ENCODE measurements around the gene CDC14A. TPM values are rescaled to one million over a fixed set of nuclear protein-coding genes. Genes with fewer than 3 reads are reported as not detected.
A peak's percentile ranks its signal among the peaks of the same experiment; 100 is the strongest.

The CDC14A gene
- total and polyA plus RNA-seq, 2 donors (not counting 1 experiment from before 2014, with no cell fraction given), result 1.4 to 3.5 TPM

DNA sequence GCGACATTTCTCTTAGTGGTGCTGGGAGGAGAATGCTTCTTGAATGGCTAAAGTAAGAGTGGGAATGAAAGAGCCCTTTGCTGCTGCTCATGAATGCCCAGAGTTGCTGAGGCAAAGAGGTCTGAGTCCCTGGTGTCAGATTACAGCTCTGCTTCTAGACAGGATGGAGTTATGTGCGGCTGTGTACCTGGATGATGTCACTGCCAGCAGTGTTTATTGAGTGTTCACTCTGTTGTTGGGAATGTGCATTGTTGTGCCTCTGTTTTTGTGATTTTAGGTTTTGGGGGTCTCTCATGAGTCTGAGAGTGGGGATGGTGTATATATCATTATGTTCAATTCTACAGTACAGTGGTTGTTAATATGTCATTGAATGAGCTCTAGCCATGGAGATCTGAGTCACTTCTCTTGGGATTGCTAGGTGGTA lies 2.7 kb downstream of the CDC14A start:
- no peaks in the 10 kb centered on the region for H3K27me3 ChIP-seq (ENCODE audit: control insufficient read depth, insufficient read depth, low read length)
- H4K20me1 ChIP-seq (ENCODE audit: control insufficient read depth, extremely low read depth, insufficient read depth, low read length), result no peaks in the 10 kb centered on the region
- H3K4me3 ChIP-seq (replicated peaks in 1 of 4; ENCODE audit: control extremely low read depth in 1 of 4, insufficient read depth in 1 of 4, low read depth in 3 of 4, low read length in 4 of 4), result no peak overlapping the region
- TF ChIP-seq EZH2 (IDR thresholded peaks at IDR 0.05; ENCODE audit: low read length, missing control alignments), result no peak
- TF ChIP-seq, protein P1, sequence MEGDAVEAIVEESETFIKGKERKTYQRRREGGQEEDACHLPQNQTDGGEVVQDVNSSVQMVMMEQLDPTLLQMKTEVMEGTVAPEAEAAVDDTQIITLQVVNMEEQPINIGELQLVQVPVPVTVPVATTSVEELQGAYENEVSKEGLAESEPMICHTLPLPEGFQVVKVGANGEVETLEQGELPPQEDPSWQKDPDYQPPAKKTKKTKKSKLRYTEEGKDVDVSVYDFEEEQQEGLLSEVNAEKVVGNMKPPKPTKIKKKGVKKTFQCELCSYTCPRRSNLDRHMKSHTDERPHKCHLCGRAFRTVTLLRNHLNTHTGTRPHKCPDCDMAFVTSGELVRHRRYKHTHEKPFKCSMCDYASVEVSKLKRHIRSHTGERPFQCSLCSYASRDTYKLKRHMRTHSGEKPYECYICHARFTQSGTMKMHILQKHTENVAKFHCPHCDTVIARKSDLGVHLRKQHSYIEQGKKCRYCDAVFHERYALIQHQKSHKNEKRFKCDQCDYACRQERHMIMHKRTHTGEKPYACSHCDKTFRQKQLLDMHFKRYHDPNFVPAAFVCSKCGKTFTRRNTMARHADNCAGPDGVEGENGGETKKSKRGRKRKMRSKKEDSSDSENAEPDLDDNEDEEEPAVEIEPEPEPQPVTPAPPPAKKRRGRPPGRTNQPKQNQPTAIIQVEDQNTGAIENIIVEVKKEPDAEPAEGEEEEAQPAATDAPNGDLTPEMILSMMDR (conservative IDR thresholded peaks at IDR 0.05 in 1 of 2, IDR thresholded peaks at IDR 0.05 in 1 of 2; ENCODE audit: low read depth in 1 of 2, low read length in 2 of 2), result no peak
- no peaks in the 10 kb centered on the region for H3K9me3 ChIP-seq (ENCODE audit: control insufficient read depth, insufficient read depth, low read depth, low read length)
- H2AFZ ChIP-seq (ENCODE audit: low read length), result no peak overlapping the region
- H3K79me2 ChIP-seq (ENCODE audit: control insufficient read depth, insufficient read depth, low read length), result no peaks in the 10 kb centered on the region
- H3K4me2 ChIP-seq (ENCODE audit: extremely low read depth, insufficient read depth, low read length), result no peak overlapping the region
- no peak overlapping the region for H3K27ac ChIP-seq (ENCODE audit: insufficient read depth, low read length)
- peaks cover 5% of the 10 kb centered on the region for H3K4me1 ChIP-seq (ENCODE audit: control insufficient read depth, extremely low read depth, insufficient read depth, low read length)
- H3K9ac ChIP-seq (ENCODE audit: insufficient read depth, low read length), result no peak overlapping the region
- H3K36me3 ChIP-seq (ENCODE audit: control insufficient read depth, insufficient read depth, low read length), result no peaks in the 10 kb centered on the region
- DNase-seq (ENCODE audit: low read depth in 2 of 2), result peak; percentile 34 to 70

DNA sequence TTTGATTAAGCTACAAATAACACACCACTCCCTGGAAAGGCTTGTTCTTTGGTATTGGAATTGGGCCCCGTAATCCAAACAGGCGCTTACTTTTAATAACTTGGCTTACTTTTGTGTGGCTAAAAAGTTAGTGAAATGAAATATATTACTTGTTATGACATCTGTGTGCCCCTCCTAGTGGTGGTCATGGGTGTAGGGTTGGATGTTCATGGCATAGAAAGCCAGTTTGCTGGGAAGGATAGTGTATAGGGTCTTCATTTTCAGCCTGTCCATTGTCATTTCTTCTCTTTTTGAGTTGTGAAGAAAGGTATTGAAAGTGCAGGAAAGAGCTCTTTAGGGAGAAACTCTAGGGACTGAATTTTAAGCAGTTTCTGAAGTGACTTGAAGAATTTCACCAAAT lies 5.9 kb downstream of the CDC14A start:
- Histone ChIP-seq H3K27me3 (ENCODE audit: control insufficient read depth, insufficient read depth, low read length) (no peaks in the 10 kb centered on the region), H3K4me3 (replicated peaks in 1 of 4; ENCODE audit: control extremely low read depth in 1 of 4, insufficient read depth in 1 of 4, low read depth in 3 of 4, low read length in 4 of 4) (no peak overlapping the region), H3K9me3 (ENCODE audit: control insufficient read depth, insufficient read depth, low read depth, low read length) (no peaks in the 10 kb centered on the region), H3K9ac (ENCODE audit: insufficient read depth, low read length) (no peak overlapping the region), H3K4me2 (ENCODE audit: extremely low read depth, insufficient read depth, low read length) (no peak overlapping the region), H3K36me3 (ENCODE audit: control insufficient read depth, insufficient read depth, low read length) (no peaks in the 10 kb centered on the region), H4K20me1 (ENCODE audit: control insufficient read depth, extremely low read depth, insufficient read depth, low read length) (no peaks in the 10 kb centered on the region), H3K27ac (ENCODE audit: insufficient read depth, low read length) (no peak overlapping the region), H2AFZ (ENCODE audit: low read length) (no peak overlapping the region), H3K79me2 (ENCODE audit: control insufficient read depth, insufficient read depth, low read length) (no peaks in the 10 kb centered on the region), H3K4me1 (ENCODE audit: control insufficient read depth, extremely low read depth, insufficient read depth, low read length) (peaks cover 3% of the 10 kb centered on the region)
- TF ChIP-seq EZH2 (IDR thresholded peaks at IDR 0.05; ENCODE audit: low read length, missing control alignments), result no peak
- TF ChIP-seq, protein P1 (conservative IDR thresholded peaks at IDR 0.05 in 1 of 2, IDR thresholded peaks at IDR 0.05 in 1 of 2; ENCODE audit: low read depth in 1 of 2, low read length in 2 of 2), result peak; percentile 50 to 58
- DNase-seq (ENCODE audit: low read depth in 2 of 2), result peak in 1 of 2 donors; percentile 31

DNA sequence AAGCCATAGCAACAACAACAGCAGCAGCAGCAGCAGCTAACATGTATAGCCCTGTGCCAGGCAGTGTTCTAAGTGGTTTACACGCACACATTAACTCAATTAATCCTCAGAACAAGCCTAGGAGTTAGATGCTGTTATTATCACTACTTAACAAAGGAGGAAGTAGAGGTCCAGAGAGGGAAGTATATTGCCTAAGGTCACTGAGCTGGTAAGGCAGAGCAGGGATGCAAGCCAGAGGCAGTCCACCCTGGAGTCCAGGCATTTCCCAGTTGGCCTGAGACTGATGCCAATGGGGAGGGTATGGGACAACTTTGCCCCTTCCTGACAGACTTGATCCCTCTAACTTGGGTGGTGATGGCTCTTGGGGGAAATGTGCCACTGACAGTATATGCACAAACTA lies 6.8 kb downstream of the CDC14A start:
- no peaks in the 10 kb centered on the region for H4K20me1 ChIP-seq (ENCODE audit: control insufficient read depth, extremely low read depth, insufficient read depth, low read length)
- H3K4me2 ChIP-seq (ENCODE audit: extremely low read depth, insufficient read depth, low read length), result no peak overlapping the region
- H3K27ac ChIP-seq (ENCODE audit: insufficient read depth, low read length), result no peak overlapping the region
- H3K4me3 ChIP-seq (replicated peaks in 1 of 4; ENCODE audit: control extremely low read depth in 1 of 4, insufficient read depth in 1 of 4, low read depth in 3 of 4, low read length in 4 of 4), result no peak overlapping the region
- H3K9me3 ChIP-seq (ENCODE audit: control insufficient read depth, insufficient read depth, low read depth, low read length), result no peaks in the 10 kb centered on the region
- no peaks in the 10 kb centered on the region for H3K27me3 ChIP-seq (ENCODE audit: control insufficient read depth, insufficient read depth, low read length)
- DNase-seq (ENCODE audit: low read depth in 2 of 2), result no peak
- no peak for TF ChIP-seq EZH2 (IDR thresholded peaks at IDR 0.05; ENCODE audit: low read length, missing control alignments)
- TF ChIP-seq, protein P1 (conservative IDR thresholded peaks at IDR 0.05 in 1 of 2, IDR thresholded peaks at IDR 0.05 in 1 of 2; ENCODE audit: low read depth in 1 of 2, low read length in 2 of 2), result no peak
- H3K36me3 ChIP-seq (ENCODE audit: control insufficient read depth, insufficient read depth, low read length), result no peaks in the 10 kb centered on the region
- peaks cover 3% of the 10 kb centered on the region for H3K4me1 ChIP-seq (ENCODE audit: control insufficient read depth, extremely low read depth, insufficient read depth, low read length)
- H3K79me2 ChIP-seq (ENCODE audit: control insufficient read depth, insufficient read depth, low read length), result no peaks in the 10 kb centered on the region
- no peak overlapping the region for H3K9ac ChIP-seq (ENCODE audit: insufficient read depth, low read length)
- H2AFZ ChIP-seq (ENCODE audit: low read length), result no peak overlapping the region

Data from fibroblast of lung (primary cell).